Measurements from ENCODE around the gene AXIN2. TPM values are rescaled to one million over a fixed set of nuclear protein-coding genes. Genes with fewer than 3 reads are reported as not detected.

Gene AXIN2
- total RNA-seq, 1 experiment from 2014 or later = 2.4 TPM

DNA sequence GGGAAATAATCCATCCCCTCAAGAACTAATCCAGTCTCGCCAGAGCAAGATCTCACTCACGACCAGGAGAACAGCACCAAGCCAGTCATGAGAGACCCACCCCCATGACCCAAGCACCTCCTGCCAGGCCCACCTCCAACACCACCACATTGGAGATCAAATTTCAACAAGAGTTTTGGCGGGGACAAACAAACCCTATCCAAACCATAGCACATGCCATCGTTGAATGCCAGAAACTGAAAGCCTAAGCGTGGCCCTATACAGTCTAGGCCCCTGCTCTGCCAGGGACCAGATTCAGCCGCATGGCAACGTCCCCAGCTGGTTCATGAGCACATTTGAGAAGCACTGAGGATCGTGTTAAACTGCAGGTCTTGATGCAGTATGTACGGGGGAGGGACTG lies 57.3 kb downstream of the AXIN2 start:
- ChIA-PET POLR2A (no interaction called here), CTCF (no interaction called here)
- DNase-seq (ENCODE audit: low read depth, low spot score) = no peak
- Histone ChIP-seq H3K27me3 (ENCODE audit: control insufficient read depth, insufficient read depth, low read length) (no peaks in the 10 kb centered on the region), H3K4me3 (ENCODE audit: low read depth in 2 of 2, low read length in 2 of 2) (no peak overlapping the region), H3K4me1 (ENCODE audit: control insufficient read depth, insufficient read depth, low read length) (no peaks in the 10 kb centered on the region), H3K27ac (ENCODE audit: low read length) (no peak overlapping the region), H3K9me3 (ENCODE audit: control insufficient read depth, insufficient read depth, low read depth, low read length) (no peaks in the 10 kb centered on the region), H3K36me3 (ENCODE audit: control insufficient read depth, insufficient read depth, low read length) (no peaks in the 10 kb centered on the region)
- TF ChIP-seq SIN3A (IDR thresholded peaks at IDR 0.05; ENCODE audit: borderline replicate concordance, insufficient read depth, low read depth, low read length) = no peak
- TF ChIP-seq, protein P1, sequence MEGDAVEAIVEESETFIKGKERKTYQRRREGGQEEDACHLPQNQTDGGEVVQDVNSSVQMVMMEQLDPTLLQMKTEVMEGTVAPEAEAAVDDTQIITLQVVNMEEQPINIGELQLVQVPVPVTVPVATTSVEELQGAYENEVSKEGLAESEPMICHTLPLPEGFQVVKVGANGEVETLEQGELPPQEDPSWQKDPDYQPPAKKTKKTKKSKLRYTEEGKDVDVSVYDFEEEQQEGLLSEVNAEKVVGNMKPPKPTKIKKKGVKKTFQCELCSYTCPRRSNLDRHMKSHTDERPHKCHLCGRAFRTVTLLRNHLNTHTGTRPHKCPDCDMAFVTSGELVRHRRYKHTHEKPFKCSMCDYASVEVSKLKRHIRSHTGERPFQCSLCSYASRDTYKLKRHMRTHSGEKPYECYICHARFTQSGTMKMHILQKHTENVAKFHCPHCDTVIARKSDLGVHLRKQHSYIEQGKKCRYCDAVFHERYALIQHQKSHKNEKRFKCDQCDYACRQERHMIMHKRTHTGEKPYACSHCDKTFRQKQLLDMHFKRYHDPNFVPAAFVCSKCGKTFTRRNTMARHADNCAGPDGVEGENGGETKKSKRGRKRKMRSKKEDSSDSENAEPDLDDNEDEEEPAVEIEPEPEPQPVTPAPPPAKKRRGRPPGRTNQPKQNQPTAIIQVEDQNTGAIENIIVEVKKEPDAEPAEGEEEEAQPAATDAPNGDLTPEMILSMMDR (IDR thresholded peaks at IDR 0.05) = no peak
- TF ChIP-seq TCF7L2 (IDR thresholded peaks at IDR 0.05; ENCODE audit: low read depth, low read length) = no peak
- TF ChIP-seq POLR2AphosphoS5 (IDR thresholded peaks at IDR 0.05; ENCODE audit: low read depth, low read length) = no peak
- TF ChIP-seq, protein P2, sequence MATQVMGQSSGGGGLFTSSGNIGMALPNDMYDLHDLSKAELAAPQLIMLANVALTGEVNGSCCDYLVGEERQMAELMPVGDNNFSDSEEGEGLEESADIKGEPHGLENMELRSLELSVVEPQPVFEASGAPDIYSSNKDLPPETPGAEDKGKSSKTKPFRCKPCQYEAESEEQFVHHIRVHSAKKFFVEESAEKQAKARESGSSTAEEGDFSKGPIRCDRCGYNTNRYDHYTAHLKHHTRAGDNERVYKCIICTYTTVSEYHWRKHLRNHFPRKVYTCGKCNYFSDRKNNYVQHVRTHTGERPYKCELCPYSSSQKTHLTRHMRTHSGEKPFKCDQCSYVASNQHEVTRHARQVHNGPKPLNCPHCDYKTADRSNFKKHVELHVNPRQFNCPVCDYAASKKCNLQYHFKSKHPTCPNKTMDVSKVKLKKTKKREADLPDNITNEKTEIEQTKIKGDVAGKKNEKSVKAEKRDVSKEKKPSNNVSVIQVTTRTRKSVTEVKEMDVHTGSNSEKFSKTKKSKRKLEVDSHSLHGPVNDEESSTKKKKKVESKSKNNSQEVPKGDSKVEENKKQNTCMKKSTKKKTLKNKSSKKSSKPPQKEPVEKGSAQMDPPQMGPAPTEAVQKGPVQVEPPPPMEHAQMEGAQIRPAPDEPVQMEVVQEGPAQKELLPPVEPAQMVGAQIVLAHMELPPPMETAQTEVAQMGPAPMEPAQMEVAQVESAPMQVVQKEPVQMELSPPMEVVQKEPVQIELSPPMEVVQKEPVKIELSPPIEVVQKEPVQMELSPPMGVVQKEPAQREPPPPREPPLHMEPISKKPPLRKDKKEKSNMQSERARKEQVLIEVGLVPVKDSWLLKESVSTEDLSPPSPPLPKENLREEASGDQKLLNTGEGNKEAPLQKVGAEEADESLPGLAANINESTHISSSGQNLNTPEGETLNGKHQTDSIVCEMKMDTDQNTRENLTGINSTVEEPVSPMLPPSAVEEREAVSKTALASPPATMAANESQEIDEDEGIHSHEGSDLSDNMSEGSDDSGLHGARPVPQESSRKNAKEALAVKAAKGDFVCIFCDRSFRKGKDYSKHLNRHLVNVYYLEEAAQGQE (IDR thresholded peaks at IDR 0.05; ENCODE audit: insufficient read depth in 1 of 2, low read depth in 2 of 2, low read length in 1 of 2) = no peak
- no TSS peak for BruUV-seq (replicated peaks)
- intact Hi-C loops (cut with micrococcal nuclease; ENCODE audit: unreplicated experiment) (no loop called here), in situ Hi-C loops (cut with HindIII; ENCODE audit: low pct_unique_long_range_greater_than_20kb, low sequenced_read_pairs) (no loop called here)
- ATAC-seq = no peak

DNA sequence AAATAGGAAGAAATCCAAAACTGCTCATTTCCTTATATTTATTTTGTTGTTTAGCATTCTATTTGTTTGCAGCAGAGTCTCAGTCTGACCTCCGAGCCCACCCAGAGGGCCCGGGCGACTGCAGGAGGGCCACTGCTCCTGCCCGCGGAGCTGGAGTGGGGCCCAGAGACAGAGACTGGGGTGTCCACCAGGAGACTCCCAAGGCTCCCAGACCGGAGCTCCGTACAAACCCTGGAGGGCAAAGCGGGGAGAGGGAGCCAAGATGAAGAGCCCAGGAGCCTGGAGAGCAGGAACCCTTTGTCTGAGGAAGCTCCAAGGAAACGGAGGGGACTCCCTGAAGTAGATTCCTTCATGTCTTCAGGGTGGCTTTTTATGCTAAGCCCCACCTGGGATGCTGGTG lies 57.9 kb downstream of the AXIN2 start:
- CTCF ChIA-PET = no interaction called here

More for the DNA sequence above, 57.9 kb downstream of the AXIN2 start:
- Histone ChIP-seq H3K9me3 (ENCODE audit: control insufficient read depth, insufficient read depth, low read depth, low read length) (no peaks in the 10 kb centered on the region), H3K27ac (ENCODE audit: low read length) (no peak overlapping the region), H3K36me3 (ENCODE audit: control insufficient read depth, insufficient read depth, low read length) (no peaks in the 10 kb centered on the region), H3K27me3 (ENCODE audit: control insufficient read depth, insufficient read depth, low read length) (no peaks in the 10 kb centered on the region), H3K4me3 (ENCODE audit: low read depth in 2 of 2, low read length in 2 of 2) (no peak overlapping the region), H3K4me1 (ENCODE audit: control insufficient read depth, insufficient read depth, low read length) (no peaks in the 10 kb centered on the region)
- in situ Hi-C loops (cut with HindIII; ENCODE audit: low pct_unique_long_range_greater_than_20kb, low sequenced_read_pairs) (no loop called here), intact Hi-C loops (cut with micrococcal nuclease; ENCODE audit: unreplicated experiment) (no loop called here)
- POLR2A ChIA-PET = no interaction called here
- ATAC-seq (no peak), DNase-seq (ENCODE audit: low read depth, low spot score) (no peak)
- BruUV-seq (replicated peaks) = no TSS peak
- TF ChIP-seq SIN3A (IDR thresholded peaks at IDR 0.05; ENCODE audit: borderline replicate concordance, insufficient read depth, low read depth, low read length) (no peak), TCF7L2 (IDR thresholded peaks at IDR 0.05; ENCODE audit: low read depth, low read length) (no peak), POLR2AphosphoS5 (IDR thresholded peaks at IDR 0.05; ENCODE audit: low read depth, low read length) (no peak)
- TF ChIP-seq, protein P2 (IDR thresholded peaks at IDR 0.05; ENCODE audit: insufficient read depth in 1 of 2, low read depth in 2 of 2, low read length in 1 of 2) = no peak
- TF ChIP-seq, protein P1 (IDR thresholded peaks at IDR 0.05) = no peak
